ENCODE measurements around the gene SLC16A4. TPM values are rescaled to one million over a fixed set of nuclear protein-coding genes. Genes with fewer than 3 reads are reported as not detected.

SLC16A4 gene
- total RNA-seq, 4 donors from 2014 or later, result 1.2 to 3.5 (median 2.9) TPM

- intact Hi-C loops (cut with DNase I; ENCODE audit: low total_unique reads) (loop anchor here (10.0 kb wide), 1 partner anchor 340 kb away; no protein-coding TSS in a partner anchor), in situ Hi-C loops (cut with MboI; ENCODE audit: low sequenced_read_pairs in 4 of 4) (loop anchor here in 3 of 4 donors (5.0 to 25.0 kb wide), 4 partner anchors 72 to 298 kb away; partner anchors contain the start of genes LAMTOR5 (in 1 of the 3) and STRIP1 (in 1 of the 3))
- H3K4me3 ChIP-seq, result no peak overlapping the region
- ATAC-seq, result no peak
- peaks cover 8 to 14% of the 10 kb centered on the region in 2 donors for H3K4me1 ChIP-seq
- H3K36me3 ChIP-seq, result no peaks in the 10 kb centered on the region
- DNase-seq, result no peak
- H3K27me3 ChIP-seq, result no peaks in the 10 kb centered on the region
- no peak overlapping the region for H3K27ac ChIP-seq
- no peaks in the 10 kb centered on the region for H3K9me3 ChIP-seq
- no peak for TF ChIP-seq CTCF (IDR thresholded peaks at IDR 0.05 in 4 of 5, conservative IDR thresholded peaks at IDR 0.05 in 1 of 5)
- no peak for TF ChIP-seq POLR2A (IDR thresholded peaks at IDR 0.05)
Measured at GRCh38 chr1:110335265-110335664, 55.6 kb downstream of the SLC16A4 start.

- H3K9me3 ChIP-seq, result no peaks in the 10 kb centered on the region
- TF ChIP-seq CTCF (IDR thresholded peaks at IDR 0.05 in 4 of 5, conservative IDR thresholded peaks at IDR 0.05 in 1 of 5), result no peak
- no peak for TF ChIP-seq POLR2A (IDR thresholded peaks at IDR 0.05)
- no peaks in the 10 kb centered on the region for H3K36me3 ChIP-seq
- no peaks in the 10 kb centered on the region for H3K4me1 ChIP-seq
- DNase-seq (no peak), ATAC-seq (no peak)
- H3K27ac ChIP-seq, result no peak overlapping the region
- intact Hi-C loops (cut with DNase I; ENCODE audit: low total_unique reads) (no loop called here), in situ Hi-C loops (cut with MboI; ENCODE audit: low sequenced_read_pairs in 4 of 4) (loop anchor here in 1 of 4 donors (25.0 kb wide), 1 partner anchor 291 kb away; the partner anchor contains the start of gene STRIP1)
- no peaks in the 10 kb centered on the region for H3K27me3 ChIP-seq
- H3K4me3 ChIP-seq, result no peak overlapping the region
Measured at GRCh38 chr1:110328700-110329099, 62.1 kb downstream of the SLC16A4 start.

GRCh38 chr1:110328274-110328673 lies 62.6 kb downstream of the SLC16A4 start:
- H3K4me1 ChIP-seq, result no peaks in the 10 kb centered on the region
- DNase-seq (no peak), ATAC-seq (no peak)
- intact Hi-C loops (cut with DNase I; ENCODE audit: low total_unique reads) (no loop called here), in situ Hi-C loops (cut with MboI; ENCODE audit: low sequenced_read_pairs in 4 of 4) (loop anchor here in 1 of 4 donors (25.0 kb wide), 1 partner anchor 291 kb away; the partner anchor contains the start of gene STRIP1)
- no peaks in the 10 kb centered on the region for H3K36me3 ChIP-seq
- H3K4me3 ChIP-seq, result no peak overlapping the region
- no peaks in the 10 kb centered on the region for H3K27me3 ChIP-seq
- no peak overlapping the region for H3K27ac ChIP-seq
- no peak for TF ChIP-seq CTCF (IDR thresholded peaks at IDR 0.05 in 4 of 5, conservative IDR thresholded peaks at IDR 0.05 in 1 of 5)
- TF ChIP-seq POLR2A (IDR thresholded peaks at IDR 0.05), result no peak
- no peaks in the 10 kb centered on the region for H3K9me3 ChIP-seq

- Histone ChIP-seq H3K4me1 (no peaks in the 10 kb centered on the region), H3K4me3 (no peak overlapping the region), H3K36me3 (no peaks in the 10 kb centered on the region), H3K9me3 (no peaks in the 10 kb centered on the region), H3K27me3 (no peaks in the 10 kb centered on the region), H3K27ac (no peak overlapping the region)
- TF ChIP-seq CTCF (IDR thresholded peaks at IDR 0.05 in 4 of 5, conservative IDR thresholded peaks at IDR 0.05 in 1 of 5) (no peak), POLR2A (IDR thresholded peaks at IDR 0.05) (no peak)
- ATAC-seq (no peak), DNase-seq (no peak)
- in situ Hi-C loops (cut with MboI; ENCODE audit: low sequenced_read_pairs in 4 of 4) (loop anchor here in 1 of 4 donors (25.0 kb wide), 1 partner anchor 290 kb away; the partner anchor contains the start of gene STRIP1), intact Hi-C loops (cut with DNase I; ENCODE audit: low total_unique reads) (no loop called here)
Measured at GRCh38 chr1:110326826-110327225, 64.0 kb downstream of the SLC16A4 start.

- Histone ChIP-seq H3K4me3 (no peak overlapping the region), H3K27me3 (no peaks in the 10 kb centered on the region), H3K9me3 (no peaks in the 10 kb centered on the region), H3K36me3 (no peaks in the 10 kb centered on the region), H3K4me1 (no peaks in the 10 kb centered on the region), H3K27ac (no peak overlapping the region)
- in situ Hi-C loops (cut with MboI; ENCODE audit: low sequenced_read_pairs in 4 of 4), result loop anchor here in 1 of 4 donors (25.0 kb wide), 1 partner anchor 287 kb away; the partner anchor contains the start of gene STRIP1
- no peak for ATAC-seq
- TF ChIP-seq CTCF (IDR thresholded peaks at IDR 0.05 in 4 of 5, conservative IDR thresholded peaks at IDR 0.05 in 1 of 5), result no peak
- TF ChIP-seq POLR2A (IDR thresholded peaks at IDR 0.05), result no peak
- DNase-seq, result no peak
- intact Hi-C loops (cut with DNase I; ENCODE audit: low total_unique reads), result no loop called here
Measured at GRCh38 chr1:110324667-110325066, 66.2 kb downstream of the SLC16A4 start.

Data from gastrocnemius medialis (tissue), 4 donors.